Measurements from ENCODE around the gene ARHGEF37.

The ARHGEF37 gene

DNA sequence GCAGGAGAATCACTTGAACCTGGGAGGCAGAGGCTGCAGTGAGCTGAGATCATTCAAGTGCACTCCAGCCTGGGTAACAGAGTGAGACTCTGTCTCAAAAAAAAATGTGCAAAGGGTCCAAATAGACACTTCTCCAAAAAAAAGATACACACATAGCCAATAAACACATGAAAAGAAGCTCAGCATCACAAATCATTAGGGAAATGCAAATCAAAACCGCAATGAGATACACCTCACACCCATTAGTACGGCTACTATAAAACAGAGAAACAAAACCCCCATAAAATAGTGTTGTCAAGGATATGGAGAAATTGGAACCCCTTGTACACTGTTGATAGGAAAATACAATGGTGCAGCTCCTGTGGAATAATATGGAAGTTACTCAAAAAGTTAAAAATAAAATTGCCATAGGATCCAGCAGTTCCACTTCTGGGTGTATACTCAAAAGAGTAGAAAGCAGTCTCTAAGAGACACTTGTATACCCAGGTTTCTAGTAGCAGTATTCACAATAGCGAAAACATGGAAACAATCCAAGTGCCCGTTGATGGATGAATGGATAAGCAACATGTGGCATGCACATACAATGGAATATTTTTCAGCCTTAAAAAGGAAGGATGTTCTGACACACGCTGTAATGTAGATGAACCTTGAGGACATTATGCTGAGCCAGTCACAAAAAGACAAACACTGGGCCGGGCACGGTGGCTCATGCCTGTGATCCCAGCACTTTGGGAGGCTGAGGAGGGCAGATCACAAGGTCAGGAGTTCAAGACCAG is 91.6 kb downstream of the ARHGEF37 start:
- FAIRE-seq, result no peak
- no peak for DNase-seq (ENCODE audit: low spot score)

DNA sequence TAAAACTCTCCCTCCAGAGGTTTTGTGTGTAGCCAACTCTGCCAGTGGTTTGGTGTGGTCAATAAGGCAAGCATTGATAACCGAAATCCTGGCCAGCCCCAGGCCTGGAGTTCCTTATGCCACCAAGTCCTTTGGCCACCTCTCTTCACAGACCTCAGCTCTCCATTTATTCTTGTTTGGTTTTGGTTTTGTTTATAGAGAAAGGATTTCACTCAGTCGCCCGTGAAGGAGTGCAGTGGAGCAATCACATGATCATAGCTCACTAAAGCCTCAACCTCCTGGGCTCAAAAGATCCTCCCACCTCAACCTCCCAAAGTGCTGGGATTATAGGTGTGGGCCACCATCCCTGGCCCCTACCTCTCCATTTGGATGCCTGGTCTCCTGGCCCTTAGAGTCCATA is 93.4 kb downstream of the ARHGEF37 start:
- FAIRE-seq (no peak), DNase-seq (ENCODE audit: low spot score) (no peak)

DNA sequence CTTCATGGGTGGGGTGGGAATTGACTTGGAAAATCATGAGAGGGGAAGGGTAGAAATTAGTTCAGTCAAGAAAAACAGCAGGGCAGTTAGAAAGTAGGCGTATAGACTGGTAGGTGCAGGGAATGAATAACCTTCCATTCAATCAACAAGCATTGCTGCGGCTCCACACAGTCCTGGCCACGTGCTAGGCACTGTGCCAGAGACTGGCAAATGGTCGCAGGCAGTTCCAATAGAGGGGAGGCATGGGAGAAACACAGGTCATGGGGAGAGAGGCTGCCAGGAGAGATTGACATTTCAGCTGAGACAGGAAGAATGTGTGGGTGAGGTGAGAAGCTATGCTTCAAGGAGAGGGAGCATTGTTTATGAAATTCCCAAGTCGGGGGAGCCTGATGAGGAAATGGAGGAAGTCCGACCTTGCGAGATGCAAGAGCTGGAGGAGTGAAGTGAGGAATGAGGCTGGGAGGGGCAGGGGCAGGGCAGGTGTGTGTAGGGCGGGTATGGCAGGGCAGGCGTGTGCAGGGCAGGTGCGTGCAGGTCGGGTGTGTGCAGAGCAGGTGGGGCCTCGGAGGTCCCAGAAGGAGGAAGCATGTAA is 94.4 kb downstream of the ARHGEF37 start:
- FAIRE-seq (no peak), DNase-seq (ENCODE audit: low spot score) (no peak)

DNA sequence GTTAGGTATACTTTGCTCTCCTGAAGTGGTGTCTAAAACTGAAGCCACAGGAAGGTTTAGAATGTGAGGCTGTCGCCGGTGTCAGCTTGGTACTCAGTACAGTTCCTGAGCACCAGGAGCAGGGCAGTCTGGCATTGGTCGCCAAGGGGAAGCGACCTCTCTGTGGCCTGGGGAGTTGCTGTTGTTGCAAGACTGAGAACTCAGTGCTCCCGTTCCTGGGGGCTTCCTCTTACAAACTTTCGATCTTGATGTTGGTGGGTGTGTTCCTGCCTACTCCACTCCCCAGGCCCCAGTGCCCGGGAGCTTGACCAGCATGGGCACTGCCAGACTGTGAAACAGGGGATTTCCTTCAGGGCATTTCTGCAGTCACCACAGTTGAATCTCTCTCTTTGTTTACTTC is 96.4 kb downstream of the ARHGEF37 start:
- no peak for FAIRE-seq
- no peak for DNase-seq (ENCODE audit: low spot score)

DNA sequence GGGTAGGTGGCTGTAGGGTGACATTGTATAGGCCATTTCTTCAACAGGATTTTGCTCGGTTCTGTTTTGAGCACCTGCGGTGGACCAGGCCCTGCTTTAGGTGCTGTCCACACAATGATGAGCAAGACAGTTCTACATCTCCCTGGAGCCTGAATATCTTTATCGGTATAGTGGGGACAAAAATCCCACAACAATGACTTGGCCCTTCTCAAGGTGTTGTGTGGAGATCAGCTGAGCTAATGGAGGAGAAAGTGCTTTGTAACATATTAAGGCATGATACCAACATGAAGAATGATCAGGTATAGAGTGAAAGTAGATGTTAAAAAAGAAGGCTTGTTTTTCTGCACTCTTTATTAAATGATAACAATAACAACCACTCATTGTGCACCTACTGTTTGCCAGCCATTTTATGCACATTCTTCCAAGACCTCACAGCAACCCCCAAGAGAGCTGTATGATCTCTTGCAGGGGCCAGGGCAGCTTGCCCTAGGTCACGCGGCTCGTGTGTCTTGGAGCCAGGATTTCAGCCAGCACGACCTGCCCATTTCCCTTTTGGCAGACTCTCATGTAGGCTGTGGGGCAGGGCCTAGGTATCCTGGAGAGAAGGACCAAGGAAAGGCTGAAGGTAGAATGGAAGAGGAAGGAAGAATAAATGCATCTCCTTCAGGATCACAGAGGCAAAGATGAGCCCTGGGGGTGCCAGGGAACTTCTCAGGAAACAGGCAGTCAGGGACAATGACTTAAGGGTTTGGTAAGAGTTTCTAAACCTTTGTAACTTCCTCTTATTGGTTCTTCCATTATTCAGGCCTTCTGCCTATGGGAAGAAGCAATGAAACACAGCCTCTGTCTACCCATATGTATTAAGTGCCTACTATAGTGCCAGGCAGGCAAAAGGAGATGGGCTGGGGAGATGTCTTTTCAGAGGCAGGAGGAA is 98.8 kb downstream of the ARHGEF37 start:
- FAIRE-seq, result no peak
- DNase-seq (ENCODE audit: low spot score), result no peak

DNA sequence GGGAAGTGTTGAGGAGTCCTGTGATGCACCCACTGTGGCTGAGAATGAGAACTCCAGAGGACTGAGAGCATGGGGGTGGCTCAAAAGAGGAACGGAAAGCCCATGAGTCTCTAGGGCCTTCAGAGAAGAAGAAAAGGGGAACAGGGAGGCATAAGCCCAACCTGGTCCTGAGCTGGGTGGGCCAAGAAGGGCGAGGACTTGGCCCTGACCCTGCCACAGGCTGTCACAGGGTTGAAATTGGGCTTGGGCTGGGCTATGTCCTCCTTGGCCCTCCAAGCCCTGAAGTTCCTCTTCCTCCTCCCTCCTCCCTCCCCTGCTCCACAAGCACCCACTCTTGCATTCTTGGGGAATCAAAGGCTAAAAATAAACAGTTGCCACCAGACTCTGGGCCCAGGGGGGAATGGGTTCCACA is 99.5 kb downstream of the ARHGEF37 start:
- DNase-seq (ENCODE audit: low spot score) (no peak), FAIRE-seq (no peak)

DNA sequence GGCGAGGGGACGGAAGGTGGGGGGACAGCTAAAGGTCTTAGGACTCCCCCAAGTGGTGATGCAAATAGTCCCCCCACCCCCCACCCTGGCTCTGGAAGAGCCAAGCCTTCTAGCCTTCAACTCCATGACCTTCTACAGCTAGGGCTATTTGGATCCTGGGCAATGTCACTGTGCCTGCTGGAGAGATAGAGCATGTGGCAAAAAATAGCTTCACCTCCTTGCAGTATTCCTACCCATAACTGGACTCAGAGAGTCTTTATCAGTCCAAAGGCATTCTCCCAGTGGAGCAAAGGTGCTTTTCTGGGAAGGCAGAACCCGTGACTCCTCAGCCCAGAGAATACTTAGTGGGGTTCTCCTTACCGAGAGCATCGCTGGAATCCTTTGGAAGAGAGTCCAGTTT is 100.0 kb downstream of the ARHGEF37 start:
- DNase-seq (ENCODE audit: low spot score), result no peak
- FAIRE-seq, result no peak

DNA sequence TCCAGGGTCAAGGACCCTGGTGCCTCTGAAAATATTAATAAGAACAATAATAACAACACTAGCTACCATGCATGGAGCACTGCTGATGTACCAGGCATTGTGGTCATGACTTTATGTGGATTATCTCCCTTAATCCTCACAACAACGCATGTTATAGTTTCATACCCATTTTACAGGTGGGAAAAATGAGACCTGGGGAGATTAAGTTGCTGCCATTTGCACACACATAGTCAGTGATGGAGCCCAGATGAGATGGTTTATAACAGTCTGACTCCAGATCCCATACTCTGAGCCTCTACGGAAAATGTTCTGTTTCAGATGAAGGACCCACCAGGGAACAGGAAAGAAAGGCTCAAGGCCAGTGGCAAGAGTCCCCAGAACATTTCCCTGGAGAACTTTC is 100.6 kb downstream of the ARHGEF37 start:
- no peak for DNase-seq (ENCODE audit: low spot score)
- no peak for FAIRE-seq

DNA sequence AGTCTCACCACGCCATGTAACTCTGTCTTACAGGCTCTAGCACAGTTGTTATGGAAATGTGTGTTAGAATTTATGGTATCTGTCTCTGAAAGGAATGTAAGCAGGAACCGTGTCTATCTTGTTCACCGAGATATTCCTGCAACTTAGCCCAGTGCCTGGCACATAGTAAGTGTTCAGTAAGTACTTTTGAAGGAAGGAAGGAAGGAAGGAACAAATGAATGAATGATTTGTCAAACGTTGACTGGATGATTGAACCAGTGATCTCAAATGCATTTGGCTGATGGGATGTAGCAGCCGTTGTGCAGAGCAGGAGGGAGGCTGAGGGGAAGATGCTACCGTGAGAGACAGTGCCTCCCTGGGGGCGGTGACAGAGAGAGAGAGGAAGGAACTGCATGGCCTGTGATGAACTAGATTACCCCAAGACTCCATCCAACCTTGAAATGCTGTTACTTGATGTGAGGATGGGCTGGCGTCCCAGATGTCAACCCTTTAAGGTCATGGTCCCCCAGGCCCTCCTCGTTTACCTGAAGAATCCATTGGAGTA is 101.3 kb downstream of the ARHGEF37 start:
- DNase-seq (ENCODE audit: low spot score) (no peak), FAIRE-seq (no peak)

DNA sequence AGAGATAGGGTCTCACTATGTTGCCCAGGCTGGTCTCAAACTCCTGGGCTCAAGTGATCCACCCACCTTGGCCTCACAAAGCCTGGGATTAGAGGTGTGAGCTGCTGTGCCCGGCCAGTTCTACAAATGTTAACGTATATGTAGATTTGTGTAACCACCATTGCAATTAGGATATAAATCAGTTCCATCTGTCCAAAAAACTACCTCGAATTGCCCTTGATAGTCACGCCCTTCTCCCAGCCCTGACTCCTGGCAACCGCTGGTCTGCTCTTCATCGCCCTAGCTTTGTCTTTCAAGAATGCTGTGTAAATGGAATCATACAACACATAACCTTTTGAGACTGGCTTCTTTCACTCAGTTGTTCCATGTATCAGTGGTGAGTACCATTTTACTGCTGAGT is 102.7 kb downstream of the ARHGEF37 start:
- DNase-seq (ENCODE audit: low spot score) (no peak), FAIRE-seq (no peak)

DNA sequence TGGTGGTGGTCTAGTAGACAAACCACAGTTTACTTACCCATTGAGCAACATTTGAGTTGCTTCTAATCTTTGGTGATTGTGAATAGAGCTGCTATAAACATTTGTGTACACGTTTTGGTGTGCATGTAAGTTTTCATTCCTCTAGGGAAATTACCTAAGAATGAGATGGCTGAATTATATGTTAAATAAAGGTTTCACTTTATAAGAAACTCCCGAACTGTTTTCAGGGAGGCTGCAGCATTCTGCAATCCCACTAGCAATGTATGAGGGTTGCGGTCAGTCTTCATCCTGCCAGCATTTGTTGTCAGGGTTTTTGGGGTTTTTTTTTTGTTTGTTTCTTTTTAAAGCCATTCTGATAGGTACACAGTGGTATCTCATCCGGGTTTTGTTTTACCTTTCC is 103.1 kb downstream of the ARHGEF37 start:
- FAIRE-seq (no peak), DNase-seq (ENCODE audit: low spot score) (no peak)

All from urothelium cell line (cell line).